ENCODE results near the gene HPN. TPM values are rescaled to one million over a fixed set of nuclear protein-coding genes. Genes with fewer than 3 reads are reported as not detected.
A peak's percentile ranks its signal among the peaks of the same experiment; 100 is the strongest.
"Not testable (repeated sequence)": the region's sequence is repeated elsewhere in the genome, so short reads cannot be mapped to it uniquely, and the experiment has no call there.

HPN gene
- total RNA-seq, 2 donors from 2014 or later: 0.31 TPM; not detected in 1

DNA sequence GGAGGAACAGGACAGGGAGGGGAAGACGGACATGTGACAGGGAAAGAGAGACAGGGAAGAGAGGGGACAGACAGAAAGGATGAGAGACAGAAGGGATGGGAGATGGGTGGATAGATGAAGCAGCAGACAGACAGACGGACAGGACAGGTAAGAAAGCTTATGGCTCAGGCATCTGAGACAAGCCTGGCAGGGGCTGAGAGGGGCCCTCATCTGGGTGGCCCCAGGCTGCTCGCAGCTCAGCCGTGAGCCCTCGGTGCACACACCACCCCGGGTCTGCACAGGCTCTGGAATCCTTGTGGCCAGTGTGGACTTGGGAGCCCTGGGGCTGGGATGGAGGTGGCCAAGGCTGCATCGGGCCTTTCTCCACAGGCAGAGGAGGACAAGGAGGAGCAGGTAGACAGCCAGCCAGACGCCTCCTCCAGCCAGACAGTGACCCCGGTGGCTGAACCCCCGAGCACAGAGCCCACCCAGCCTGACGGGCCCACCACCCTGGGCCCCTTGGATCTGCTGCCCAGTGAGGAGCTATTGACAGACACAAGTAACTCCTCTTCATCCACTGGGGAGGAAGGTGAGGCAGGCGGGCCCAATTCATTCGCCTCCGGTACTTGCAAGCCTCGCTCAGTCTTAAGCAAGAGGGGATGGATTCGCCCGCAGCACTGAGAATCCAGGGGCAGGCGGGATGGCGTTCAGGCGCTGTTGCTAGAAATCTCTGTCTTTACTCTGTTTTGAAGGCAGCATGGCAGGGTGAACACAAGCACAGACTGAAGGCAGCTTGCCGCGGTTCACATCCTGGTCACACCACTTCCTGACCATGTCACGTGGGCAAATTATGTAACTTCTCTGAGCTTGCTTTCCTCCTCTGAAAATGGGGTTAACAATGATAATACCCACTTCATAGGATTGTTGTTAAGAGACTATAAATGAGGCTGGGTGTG, 27.4 kb upstream of the HPN start:
- peak overlapping the region; percentile 68 to 83 for H3K27ac Mint-ChIP-seq
- H3K36me3 Mint-ChIP-seq: peaks cover 14% of the 10 kb centered on the region
- DNase-seq (ENCODE audit: low spot score) (peak; percentile 72), ATAC-seq (peak; percentile 65 to 69)
- peak overlapping the region; percentile 72 for H3K4me3 Mint-ChIP-seq
- H3K27me3 Mint-ChIP-seq: no peaks in the 10 kb centered on the region
- H3K9me3 Mint-ChIP-seq: no peaks in the 10 kb centered on the region
- H3K4me1 Mint-ChIP-seq (ENCODE audit: low read depth in 2 of 2): peaks cover 50 to 51% of the 10 kb centered on the region in 2 donors

GRCh38 chr19:35014774-35015173, 26.7 kb upstream of the HPN start:
- H3K4me1 Mint-ChIP-seq (ENCODE audit: low read depth in 2 of 2): peaks cover 51 to 52% of the 10 kb centered on the region in 2 donors
- H3K27ac Mint-ChIP-seq: peak overlapping the region; percentile 68 to 83
- not testable (repeated sequence) for H3K27me3 Mint-ChIP-seq; ATAC-seq; H3K9me3 Mint-ChIP-seq; DNase-seq (ENCODE audit: low spot score)
- H3K4me3 Mint-ChIP-seq: peak overlapping the region; percentile 66
- H3K36me3 Mint-ChIP-seq: peaks cover 18% of the 10 kb centered on the region

DNA sequence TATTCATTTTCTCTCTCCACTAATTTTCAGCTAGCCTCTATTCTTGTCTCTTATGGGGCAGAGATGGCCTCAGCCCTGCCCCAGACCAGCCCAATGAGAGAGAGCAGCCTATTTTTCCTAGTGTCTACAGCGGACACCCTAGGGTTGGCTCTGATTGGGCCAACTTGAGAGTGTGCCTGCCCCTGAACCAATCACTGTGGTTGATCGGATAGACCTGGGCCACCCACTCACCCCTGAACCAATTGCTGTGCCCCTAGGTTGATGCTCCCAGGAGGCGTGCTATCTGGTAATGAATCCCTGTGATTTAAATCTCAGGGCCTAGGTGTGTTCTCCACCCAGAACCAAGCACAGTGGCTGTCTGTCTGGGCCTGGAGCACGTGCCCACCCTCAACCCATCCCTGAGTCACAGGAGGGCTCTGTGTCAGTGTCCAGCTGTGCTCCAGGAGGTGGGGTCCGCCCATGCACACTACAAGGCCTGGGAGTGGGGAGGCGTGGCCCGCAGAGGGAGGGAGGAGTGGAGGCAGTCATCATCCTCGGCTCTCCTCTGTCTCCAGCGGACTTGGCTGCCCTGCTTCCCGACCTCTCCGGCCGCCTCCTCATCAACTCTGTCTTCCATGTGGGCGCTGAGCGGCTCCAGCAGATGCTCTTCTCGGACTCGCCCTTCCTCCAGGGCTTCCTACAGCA, 26.1 kb upstream of the HPN start:
- H3K36me3 Mint-ChIP-seq: peaks cover 16% of the 10 kb centered on the region
- H3K27ac Mint-ChIP-seq: no peak overlapping the region
- no peak overlapping the region for H3K4me3 Mint-ChIP-seq
- DNase-seq (ENCODE audit: low spot score): no peak
- no peak for ATAC-seq
- H3K4me1 Mint-ChIP-seq (ENCODE audit: low read depth in 2 of 2): peaks cover 47 to 51% of the 10 kb centered on the region in 2 donors
- H3K27me3 Mint-ChIP-seq: no peaks in the 10 kb centered on the region
- H3K9me3 Mint-ChIP-seq: no peaks in the 10 kb centered on the region

DNA sequence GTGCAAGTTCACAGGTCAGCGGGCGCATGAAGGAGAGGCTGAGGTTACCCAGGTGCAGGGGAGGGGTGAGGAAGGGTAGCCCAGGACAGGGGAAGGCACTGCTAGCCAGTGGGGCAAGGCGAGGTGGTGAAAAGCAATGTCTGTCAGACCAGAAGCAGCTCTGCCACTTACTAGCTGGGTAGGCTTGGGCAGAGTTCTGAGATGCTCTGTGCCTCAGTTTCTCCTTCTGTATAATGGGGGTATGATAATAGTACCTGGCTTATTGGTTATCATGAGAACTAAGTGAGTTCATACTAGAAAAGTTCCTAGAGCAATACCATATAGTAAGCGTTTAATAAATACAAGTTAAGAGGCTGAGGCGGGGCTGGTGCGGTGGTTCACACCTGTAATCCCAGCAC, 25.6 kb upstream of the HPN start:
- no peaks in the 10 kb centered on the region for H3K9me3 Mint-ChIP-seq
- H3K4me1 Mint-ChIP-seq (ENCODE audit: low read depth in 2 of 2): peaks cover 44 to 47% of the 10 kb centered on the region in 2 donors
- no peak overlapping the region for H3K4me3 Mint-ChIP-seq
- H3K36me3 Mint-ChIP-seq: peaks cover 13% of the 10 kb centered on the region
- no peak overlapping the region for H3K27ac Mint-ChIP-seq
- DNase-seq (ENCODE audit: low spot score) (no peak), ATAC-seq (no peak)
- H3K27me3 Mint-ChIP-seq: no peaks in the 10 kb centered on the region

DNA sequence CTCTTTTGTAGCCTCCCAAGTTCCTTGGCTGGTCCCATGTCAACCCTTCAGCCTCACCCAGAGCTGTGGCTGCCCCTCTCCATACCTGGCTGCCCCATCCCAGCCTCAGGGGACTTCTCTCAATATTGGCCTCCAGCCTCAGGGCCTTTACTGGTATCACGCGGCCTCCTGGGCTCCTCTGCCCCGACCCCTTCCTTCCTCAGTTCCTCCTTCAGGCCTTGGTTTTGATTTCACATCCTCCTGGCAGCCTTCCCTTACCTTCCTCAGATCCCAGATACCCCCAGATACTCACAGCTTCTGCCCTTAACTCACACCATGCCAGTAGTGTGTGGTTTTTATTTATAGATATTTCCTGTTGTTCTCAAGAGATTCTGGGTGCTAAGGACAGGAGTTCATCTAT, 24.0 kb upstream of the HPN start:
- peak overlapping the region in 1 of 2 donors; percentile 14 for H3K27ac Mint-ChIP-seq
- H3K4me1 Mint-ChIP-seq (ENCODE audit: low read depth in 2 of 2): peaks cover 28 to 34% of the 10 kb centered on the region in 2 donors
- H3K9me3 Mint-ChIP-seq: no peaks in the 10 kb centered on the region
- DNase-seq (ENCODE audit: low spot score) (no peak), ATAC-seq (no peak)
- H3K4me3 Mint-ChIP-seq: no peak overlapping the region
- peaks cover 13% of the 10 kb centered on the region for H3K36me3 Mint-ChIP-seq
- no peaks in the 10 kb centered on the region for H3K27me3 Mint-ChIP-seq

DNA sequence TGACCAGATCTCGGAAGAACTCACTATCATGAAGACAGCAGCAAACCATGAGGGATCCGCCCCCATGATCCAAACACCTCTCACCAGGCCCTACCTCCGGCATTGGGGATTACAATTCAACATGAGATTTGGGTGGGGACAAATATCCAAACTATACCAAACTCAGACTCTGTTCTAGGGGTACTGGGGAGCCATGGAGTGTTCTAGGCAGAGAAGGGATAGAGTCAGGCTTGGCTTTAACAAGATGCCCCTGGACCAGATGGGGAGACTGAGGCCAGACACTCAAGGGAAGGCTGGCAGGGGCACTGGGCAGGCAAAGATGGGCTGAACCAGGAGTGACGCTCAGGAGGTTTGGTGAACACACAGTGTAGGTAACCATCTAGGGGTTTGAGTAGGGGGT, 23.1 kb upstream of the HPN start:
- Mint-ChIP-seq H3K27ac (no peak overlapping the region), H3K36me3 (peaks cover 13% of the 10 kb centered on the region), H3K9me3 (no peaks in the 10 kb centered on the region), H3K27me3 (no peaks in the 10 kb centered on the region), H3K4me3 (no peak overlapping the region), H3K4me1 (ENCODE audit: low read depth in 2 of 2) (peaks cover 20 to 25% of the 10 kb centered on the region in 2 donors)
- ATAC-seq (no peak), DNase-seq (ENCODE audit: low spot score) (no peak)

DNA sequence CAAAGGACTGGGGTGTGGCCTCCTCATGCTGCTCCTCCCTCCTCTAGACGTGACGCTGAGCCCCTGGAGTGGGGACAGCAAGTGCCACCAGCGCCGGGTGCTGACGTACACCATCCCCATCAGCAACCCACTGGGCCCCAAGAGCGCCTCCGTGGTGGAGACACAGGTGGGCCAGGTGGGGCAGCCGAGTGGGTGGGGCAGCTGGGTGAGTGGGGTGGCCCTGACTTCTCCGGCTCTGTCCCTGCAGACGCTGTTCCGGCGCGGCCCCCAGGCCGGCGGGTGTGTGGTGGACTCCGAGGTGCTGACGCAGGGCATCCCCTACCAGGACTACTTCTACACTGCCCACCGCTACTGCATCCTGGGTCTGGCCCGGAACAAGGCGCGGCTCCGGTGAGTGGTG, 22.4 kb upstream of the HPN start:
- H3K4me1 Mint-ChIP-seq (ENCODE audit: low read depth in 2 of 2): peaks cover 12 to 19% of the 10 kb centered on the region in 2 donors
- H3K36me3 Mint-ChIP-seq: peaks cover 13% of the 10 kb centered on the region

DNA sequence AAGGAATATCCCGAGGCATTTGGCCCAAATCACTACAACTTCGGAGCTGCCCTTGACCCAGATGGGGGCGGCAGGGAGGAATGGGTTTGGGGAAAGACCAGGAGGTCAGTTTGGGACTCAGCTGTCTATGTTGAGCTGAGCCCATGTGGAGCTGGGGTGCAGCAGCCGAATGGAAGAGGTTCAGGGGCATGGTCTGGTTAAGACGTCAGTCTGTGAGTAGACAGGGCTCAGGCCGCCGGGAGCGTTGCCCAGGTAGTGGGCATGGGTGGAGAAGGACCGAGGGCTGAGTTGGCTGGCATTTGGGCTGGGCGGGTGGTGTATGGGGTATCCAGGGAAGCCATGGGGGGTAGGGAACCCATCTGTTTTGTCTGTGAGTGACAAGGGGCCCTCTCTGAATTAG, 20.5 kb upstream of the HPN start:
- DNase-seq (ENCODE audit: low spot score) (no peak), ATAC-seq (no peak)
- Mint-ChIP-seq H3K9me3 (no peaks in the 10 kb centered on the region), H3K4me3 (no peak overlapping the region), H3K27me3 (no peaks in the 10 kb centered on the region), H3K27ac (no peak overlapping the region), H3K36me3 (peaks cover 13% of the 10 kb centered on the region), H3K4me1 (ENCODE audit: low read depth in 2 of 2) (peaks cover 5 to 11% of the 10 kb centered on the region in 2 donors)

More for the DNA sequence above, 22.4 kb upstream of the HPN start:
- no peaks in the 10 kb centered on the region for H3K27me3 Mint-ChIP-seq
- H3K27ac Mint-ChIP-seq: no peak overlapping the region
- DNase-seq (ENCODE audit: low spot score): no peak
- no peaks in the 10 kb centered on the region for H3K9me3 Mint-ChIP-seq
- ATAC-seq: no peak
- H3K4me3 Mint-ChIP-seq: no peak overlapping the region

DNA sequence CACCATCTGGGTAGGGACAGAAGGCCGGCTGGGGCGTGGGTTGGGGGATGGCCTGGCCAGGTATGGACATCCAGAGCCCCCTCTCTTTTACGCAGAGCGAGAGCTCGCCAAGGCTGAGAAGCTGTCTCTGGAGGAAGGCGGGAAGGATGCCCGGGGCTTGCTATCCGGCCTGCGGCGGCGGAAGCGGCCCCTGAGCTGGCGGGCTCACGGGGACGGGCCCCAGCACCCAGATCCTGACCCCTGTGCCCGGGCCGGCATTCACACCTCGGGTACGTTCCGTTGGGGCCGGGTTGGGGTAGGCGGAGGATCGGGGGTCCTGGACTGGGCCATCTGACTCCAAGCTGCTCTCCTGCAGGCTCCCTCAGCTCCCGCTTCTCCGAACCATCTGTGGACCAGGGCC, 19.9 kb upstream of the HPN start:
- H3K4me3 Mint-ChIP-seq: no peak overlapping the region
- H3K9me3 Mint-ChIP-seq: no peaks in the 10 kb centered on the region
- no peaks in the 10 kb centered on the region for H3K27me3 Mint-ChIP-seq
- peaks cover 5 to 11% of the 10 kb centered on the region in 2 donors for H3K4me1 Mint-ChIP-seq (ENCODE audit: low read depth in 2 of 2)
- H3K36me3 Mint-ChIP-seq: peaks cover 13% of the 10 kb centered on the region
- DNase-seq (ENCODE audit: low spot score): no peak
- ATAC-seq: no peak
- no peak overlapping the region for H3K27ac Mint-ChIP-seq

DNA sequence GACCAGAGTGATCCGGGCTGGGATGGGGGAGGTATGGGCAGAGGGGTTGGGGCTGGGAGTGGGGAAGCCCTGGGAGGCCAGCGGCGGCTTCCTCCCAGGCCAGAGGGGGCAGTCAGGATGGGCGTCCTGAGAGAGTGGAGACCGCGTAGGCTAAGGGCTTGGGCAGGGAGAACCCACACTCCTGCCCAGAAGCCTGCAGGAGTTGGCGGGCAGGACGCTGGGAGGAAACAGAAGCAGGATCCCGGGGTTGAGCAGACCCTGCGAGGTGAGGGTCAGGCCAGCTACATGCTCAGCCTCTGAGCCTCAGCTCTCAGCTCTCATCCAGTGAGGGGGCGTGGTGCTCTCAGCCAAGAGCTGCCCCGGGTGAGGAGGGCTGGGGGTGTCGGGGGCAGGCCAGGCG, 19.1 kb upstream of the HPN start:
- Mint-ChIP-seq H3K27me3 (no peaks in the 10 kb centered on the region), H3K4me1 (ENCODE audit: low read depth in 2 of 2) (peaks cover 3 to 11% of the 10 kb centered on the region in 2 donors), H3K4me3 (no peak overlapping the region), H3K27ac (no peak overlapping the region), H3K36me3 (peaks cover 12% of the 10 kb centered on the region), H3K9me3 (no peaks in the 10 kb centered on the region)
- ATAC-seq: no peak
- no peak for DNase-seq (ENCODE audit: low spot score)

DNA sequence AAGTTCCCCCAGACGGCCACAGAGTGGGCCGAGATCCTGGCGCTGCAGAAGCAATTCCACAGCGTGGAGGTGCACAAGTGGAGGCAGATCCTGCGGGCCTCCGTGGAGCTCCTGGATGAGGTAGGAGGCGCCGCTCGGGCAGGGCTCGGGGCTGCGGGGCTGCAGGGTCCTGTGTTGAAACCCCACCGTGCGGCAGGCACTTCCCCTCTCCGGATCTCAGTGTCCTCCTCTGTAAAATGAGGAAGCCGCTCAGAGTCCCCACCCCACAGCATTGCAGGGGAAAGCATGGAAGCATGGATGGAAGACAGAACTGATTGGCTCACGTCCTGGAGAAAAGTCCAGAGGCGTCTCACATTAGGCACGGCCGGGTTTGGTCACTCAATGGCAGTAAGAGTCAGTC, 18.1 kb upstream of the HPN start:
- Mint-ChIP-seq H3K36me3 (peaks cover 6% of the 10 kb centered on the region), H3K27me3 (no peaks in the 10 kb centered on the region), H3K27ac (no peak overlapping the region), H3K4me3 (no peak overlapping the region), H3K4me1 (ENCODE audit: low read depth in 2 of 2) (peaks cover 0 to 10% of the 10 kb centered on the region in 2 donors), H3K9me3 (no peaks in the 10 kb centered on the region)
- ATAC-seq: peak in 1 of 2 donors; percentile 3
- DNase-seq (ENCODE audit: low spot score): no peak

DNA sequence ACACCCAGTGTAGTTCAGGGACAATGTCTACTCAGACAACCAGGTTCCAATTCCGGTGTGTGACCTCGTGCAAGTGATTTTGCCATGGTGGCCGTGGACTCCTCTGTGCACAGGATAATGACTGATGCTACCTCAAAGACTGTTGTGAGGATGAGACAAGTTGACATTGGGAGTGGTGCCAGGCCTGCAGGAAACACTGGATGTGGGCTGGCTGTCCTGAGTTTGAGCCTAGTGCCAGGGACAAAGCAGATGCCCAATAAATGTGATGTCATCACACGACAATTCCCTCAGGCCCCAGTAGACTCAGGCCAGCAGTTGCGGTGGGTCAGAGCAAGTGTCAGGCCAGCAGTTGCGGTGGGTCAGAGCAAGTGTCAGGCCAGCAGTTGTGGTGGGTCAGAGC, 17.4 kb upstream of the HPN start:
- H3K9me3 Mint-ChIP-seq: no peaks in the 10 kb centered on the region
- peaks cover 0 to 10% of the 10 kb centered on the region in 2 donors for H3K4me1 Mint-ChIP-seq (ENCODE audit: low read depth in 2 of 2)
- H3K27ac Mint-ChIP-seq: no peak overlapping the region
- no peak overlapping the region for H3K4me3 Mint-ChIP-seq
- H3K36me3 Mint-ChIP-seq: peaks cover 6% of the 10 kb centered on the region
- no peaks in the 10 kb centered on the region for H3K27me3 Mint-ChIP-seq
- DNase-seq (ENCODE audit: low spot score): no peak
- no peak for ATAC-seq

DNA sequence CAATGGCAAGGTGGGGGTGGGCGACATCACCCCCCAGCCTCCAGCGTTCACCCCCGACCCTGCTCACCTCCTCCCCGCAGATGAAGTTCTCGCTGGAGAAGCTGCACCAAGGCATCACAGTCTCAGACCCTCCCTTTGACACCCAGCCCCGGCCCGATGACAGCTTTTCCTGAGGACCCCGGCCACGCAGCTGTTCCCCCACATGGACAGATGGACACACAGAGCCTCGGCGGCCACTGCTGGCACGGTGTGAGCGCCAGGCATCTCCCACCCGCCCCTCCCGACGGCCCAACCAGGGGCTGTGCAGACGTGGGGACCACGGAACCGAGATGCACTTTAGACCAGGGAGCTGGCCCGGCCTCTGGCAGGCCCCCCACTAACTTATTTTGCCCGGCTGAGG, 15.6 kb upstream of the HPN start:
- Mint-ChIP-seq H3K4me3 (no peak overlapping the region), H3K27ac (no peak overlapping the region), H3K9me3 (no peaks in the 10 kb centered on the region), H3K36me3 (no peaks in the 10 kb centered on the region), H3K27me3 (peaks cover 0 to 2% of the 10 kb centered on the region in 2 donors), H3K4me1 (ENCODE audit: low read depth in 2 of 2) (peaks cover 0 to 6% of the 10 kb centered on the region in 2 donors)
- ATAC-seq (no peak), DNase-seq (ENCODE audit: low spot score) (no peak)

- Mint-ChIP-seq H3K9me3 (no peaks in the 10 kb centered on the region), H3K4me1 (ENCODE audit: low read depth in 2 of 2) (peaks cover 4 to 10% of the 10 kb centered on the region in 2 donors)
Measured at GRCh38 chr19:35026418-35026817, 15.1 kb upstream of the HPN start.

More at GRCh38 chr19:35026418-35026817, 15.1 kb upstream of the HPN start:
- Mint-ChIP-seq H3K36me3 (no peaks in the 10 kb centered on the region), H3K27ac (no peak overlapping the region), H3K27me3 (peaks cover 4 to 6% of the 10 kb centered on the region in 2 donors), H3K4me3 (no peak overlapping the region)
- no peak for ATAC-seq
- DNase-seq (ENCODE audit: low spot score): no peak

All from natural killer cell treated with Interleukin-12 subunit alpha and Interleukin-12 subunit beta and Interleukin-15 and Interleukin-18, amount 100 ng/mL, for 72 hours (primary cell).